H9 (cell line): ENCODE measurements around the gene MYMK. TPM values are rescaled to one million over a fixed set of nuclear protein-coding genes. Genes with fewer than 3 reads are reported as not detected.

Experiments used
- DNase-seq: peaks from one replicate; pipeline ENCODE4 v3.0.0-alpha.2; 2017
- H2AFZ ChIP-seq: one replicate; pipeline ENCODE4 v1.6.1; 2013; ENCODE audit warnings: mild to moderate bottlenecking, low read length, control low read depth, moderate library complexity
- H2AK5ac ChIP-seq: 2 replicates; pipeline ENCODE4 v1.6.1; 2013; ENCODE audit warnings: low read length, control low read depth, mixed read lengths; ENCODE audit not compliant: insufficient read length
- H2BK120ac ChIP-seq: one replicate; pipeline ENCODE4 v1.6.1; 2013; ENCODE audit warnings: low read depth, mild to moderate bottlenecking, low read length, control low read depth, inconsistent platforms; ENCODE audit not compliant: poor library complexity, severe bottlenecking
- H2BK12ac ChIP-seq: 2 replicates; pipeline ENCODE4 v1.6.1; 2013; ENCODE audit warnings: low read length, control low read depth, mixed read lengths, low read depth; ENCODE audit not compliant: insufficient read length
- H2BK15ac ChIP-seq: 2 replicates; pipeline ENCODE4 v1.6.1; 2013; ENCODE audit warnings: low read depth, low read length, control low read depth
- H2BK20ac ChIP-seq: one replicate; pipeline ENCODE4 v1.6.1; 2013; ENCODE audit warnings: low read depth, mild to moderate bottlenecking, low read length, control low read depth, inconsistent platforms; ENCODE audit not compliant: poor library complexity, severe bottlenecking
- H2BK5ac ChIP-seq: 2 replicates; pipeline ENCODE4 v1.6.1; 2013; ENCODE audit warnings: low read length, control low read depth, mixed read lengths; ENCODE audit not compliant: insufficient read length
- H3K14ac ChIP-seq: 2 replicates; pipeline ENCODE4 v1.6.1; 2013; ENCODE audit warnings: low read length, control low read depth; ENCODE audit not compliant: insufficient read depth
- H3K18ac ChIP-seq: 2 replicates; pipeline ENCODE4 v1.6.1; 2013; ENCODE audit warnings: low read depth, mild to moderate bottlenecking, mixed read lengths, low read length, control low read depth; ENCODE audit not compliant: insufficient read length
- H3K23ac ChIP-seq: 2 replicates; pipeline ENCODE4 v1.6.1; 2013; ENCODE audit warnings: low read length, control low read depth, mixed read lengths, low read depth; ENCODE audit not compliant: insufficient read length
- H3K23me2 ChIP-seq: 2 replicates; pipeline ENCODE4 v1.6.1; 2013; ENCODE audit warnings: low read depth, mild to moderate bottlenecking, mixed read lengths, low read length, control low read depth; ENCODE audit not compliant: insufficient read length, poor library complexity, severe bottlenecking
- H3K27ac ChIP-seq: 2 replicates; pipeline ENCODE4 v1.5.1; 2013; ENCODE audit warnings: low read length, control low read depth, mixed read lengths, low read depth; ENCODE audit not compliant: insufficient read length
- H3K27me3 ChIP-seq: 2 replicates; pipeline ENCODE4 v1.6.1; 2013; ENCODE audit warnings: low read length, control low read depth, inconsistent platforms; ENCODE audit not compliant: insufficient read depth
- H3K4ac ChIP-seq: 2 replicates; pipeline ENCODE4 v1.6.1; 2013; ENCODE audit warnings: low read depth, mild to moderate bottlenecking, control low read depth, inconsistent platforms, low read length, moderate library complexity
- H3K4me1 ChIP-seq: 2 replicates; pipeline ENCODE4 v1.6.1; 2013; ENCODE audit warnings: low read length, control low read depth, inconsistent platforms; ENCODE audit not compliant: insufficient read depth
- H3K4me2 ChIP-seq: 2 replicates; pipeline ENCODE4 v1.6.1; 2013; ENCODE audit warnings: low read length, control low read depth, mixed read lengths; ENCODE audit not compliant: insufficient read length, insufficient read depth
- H3K56ac ChIP-seq: 2 replicates; pipeline ENCODE4 v1.6.1; 2013; ENCODE audit warnings: low read depth, mild to moderate bottlenecking, mixed read lengths, low read length, control low read depth; ENCODE audit not compliant: insufficient read length
- H3K79me1 ChIP-seq: 2 replicates; pipeline ENCODE4 v1.6.1; 2013; ENCODE audit warnings: low read depth, mild to moderate bottlenecking, moderate library complexity, low read length, control low read depth, inconsistent platforms; ENCODE audit not compliant: insufficient read depth, poor library complexity, severe bottlenecking
- H3K79me2 ChIP-seq: 2 replicates; pipeline ENCODE4 v1.6.1; 2013; ENCODE audit warnings: low read length, control low read depth, inconsistent platforms; ENCODE audit not compliant: insufficient read depth
- H3K9ac ChIP-seq: 2 replicates; pipeline ENCODE4 v1.6.1; 2013; ENCODE audit warnings: low read length, control low read depth, mixed read lengths; ENCODE audit not compliant: insufficient read length; ENCODE audit errors: extremely low read depth
- H3K9me3 ChIP-seq: one replicate; pipeline ENCODE4 v1.6.1; 2013; ENCODE audit warnings: low read depth, low read length, inconsistent platforms; ENCODE audit not compliant: control insufficient read depth
- H3T11ph ChIP-seq: one replicate; pipeline ENCODE4 v1.6.1; 2013; ENCODE audit warnings: mild to moderate bottlenecking, low read length, control low read depth, inconsistent platforms
- H4K20me1 ChIP-seq: one replicate; pipeline ENCODE4 v1.6.1; 2013; ENCODE audit not compliant: control insufficient read depth, insufficient read length, insufficient read depth
- H4K5ac ChIP-seq: 2 replicates; pipeline ENCODE4 v1.6.1; 2013; ENCODE audit warnings: low read depth, mild to moderate bottlenecking, mixed read lengths, low read length, control low read depth; ENCODE audit not compliant: insufficient read length
- H4K8ac ChIP-seq: replicated peaks from 2 replicates; pipeline ENCODE4 v1.6.1; 2013; ENCODE audit warnings: low read length, control low read depth, mixed read lengths, low read depth; ENCODE audit not compliant: insufficient read length
- H4K91ac ChIP-seq: 2 replicates; pipeline ENCODE4 v1.6.1; 2013; ENCODE audit warnings: low read depth, mild to moderate bottlenecking, moderate library complexity, mixed read lengths, low read length, control low read depth; ENCODE audit not compliant: insufficient read length
- H3K27ac Mint-ChIP-seq, 3 experiments: 2 replicates in 2 of 3; 3 replicates in 1 of 3; pipeline ENCODE4 v1.8.0; 2020 to 2021; ENCODE audit warnings: mixed read lengths in 3 of 3, mild to moderate bottlenecking in 1 of 3, moderate library complexity in 1 of 3
- H3K27me3 Mint-ChIP-seq: 2 replicates; pipeline ENCODE4 v1.8.0; 2021; ENCODE audit warnings: low read depth, mild to moderate bottlenecking, moderate library complexity, mixed read lengths
- H3K36me3 Mint-ChIP-seq, 3 experiments: 2 replicates in 2 of 3; 3 replicates in 1 of 3; pipeline ENCODE4 v1.8.0; 2020 to 2021; ENCODE audit warnings: low read depth in 3 of 3, mixed read lengths in 3 of 3; ENCODE audit not compliant: insufficient read depth in 1 of 3
- H3K4me1 Mint-ChIP-seq, 2 experiments: 2 replicates each; pipeline ENCODE4 v1.8.0; 2020; ENCODE audit warnings: mixed read lengths in 2 of 2
- H3K4me3 Mint-ChIP-seq, 2 experiments: 2 replicates in 1 of 2; 3 replicates in 1 of 2; pipeline ENCODE4 v1.8.0; 2020 to 2021; ENCODE audit warnings: mild to moderate bottlenecking in 2 of 2, mixed read lengths in 2 of 2, moderate library complexity in 1 of 2
- H3K9me3 Mint-ChIP-seq, 2 experiments: 2 replicates in 1 of 2; 3 replicates in 1 of 2; pipeline ENCODE4 v1.8.0; 2020; ENCODE audit warnings: mild to moderate bottlenecking in 2 of 2, mixed read lengths in 2 of 2, moderate library complexity in 1 of 2
- CTCF ChIP-seq: fragments of 200-600 bp; sonication (generic); conservative IDR thresholded peaks from 3 replicates; pipeline ENCODE4 v1.8.0; 2021; ENCODE audit warnings: antibody characterized with exemption, mild to moderate bottlenecking
- WGBS: extraction: QIAGEN DNeasy Blood & Tissue Kit; methylation state at CpG from one replicate; pipeline ENCODE4 v1.1.7; 2013; ENCODE audit warnings: missing lambda C conversion rate, low lambda C conversion rate, mixed read lengths; ENCODE audit not compliant: insufficient read length; ENCODE audit errors: extremely low coverage; 5-methylcytosine and 5-hydroxymethylcytosine counted together
- total RNA-seq: library from RNA; stranded (reverse); gene quantifications from 2 replicates; pipeline ENCODE4 v1.2.1, GENCODE V29; 2021

MYMK gene
- total RNA-seq, 1 experiment from 2014 or later: not detected

- no peak overlapping the region for H2AK5ac ChIP-seq
- no peak overlapping the region for H2BK20ac ChIP-seq
- H3K4me3 Mint-ChIP-seq: no peak overlapping the region
- no peak overlapping the region for H4K91ac ChIP-seq
- no peaks in the 10 kb centered on the region for H3K9me3 Mint-ChIP-seq
- no peak overlapping the region for H3K27ac ChIP-seq
- H3K9me3 ChIP-seq: no peaks in the 10 kb centered on the region
- WGBS: no CpG with 5 or more reads among the region's 20 CpGs
- no peak overlapping the region for H3K9ac ChIP-seq
- H2BK120ac ChIP-seq: no peak overlapping the region
- H3K4me2 ChIP-seq: no peak overlapping the region
- H3K27me3 Mint-ChIP-seq: peaks cover 5% of the 10 kb centered on the region
- H2BK15ac ChIP-seq: no peak overlapping the region
- H3K36me3 Mint-ChIP-seq: peaks cover 11 to 20% (median 12%) of the 10 kb centered on the region in 3 experiments; a peak in 6 of 7 replicates
- no peak overlapping the region for H3K4ac ChIP-seq
- peaks cover 13% of the 10 kb centered on the region for H3K23me2 ChIP-seq
- no peak overlapping the region for H3K18ac ChIP-seq
- H3K4me1 ChIP-seq: 0 out of 2 replicates have a peak, but pooled peaks cover 2% of the 10 kb centered on the region
- no peak overlapping the region for H4K5ac ChIP-seq
- TF ChIP-seq CTCF: peak; percentile 26; the same call in 1 of the 3 replicates
- no peak overlapping the region for H3T11ph ChIP-seq
- no peak for DNase-seq
- no peak overlapping the region for H2BK12ac ChIP-seq
- no peak overlapping the region for H4K8ac ChIP-seq
- peaks cover 4 to 9% of the 10 kb centered on the region in 2 experiments for H3K4me1 Mint-ChIP-seq
- H3K79me2 ChIP-seq: no peaks in the 10 kb centered on the region; the same call in 1 of the 2 replicates
- no peak overlapping the region for H3K23ac ChIP-seq
- H3K27me3 ChIP-seq: no peaks in the 10 kb centered on the region
- no peak overlapping the region for H3K56ac ChIP-seq
- H3K27ac Mint-ChIP-seq: no peak overlapping the region
- H2BK5ac ChIP-seq: no peak overlapping the region
- H2AFZ ChIP-seq: no peak overlapping the region
- H4K20me1 ChIP-seq: no peaks in the 10 kb centered on the region
- no peak overlapping the region for H3K14ac ChIP-seq
- H3K79me1 ChIP-seq: no peaks in the 10 kb centered on the region
Observed at GRCh38 chr9:133474853-133475252, 49.9 kb downstream of the MYMK start.
